ENCODE data around the gene OSBPL10.

DNA sequence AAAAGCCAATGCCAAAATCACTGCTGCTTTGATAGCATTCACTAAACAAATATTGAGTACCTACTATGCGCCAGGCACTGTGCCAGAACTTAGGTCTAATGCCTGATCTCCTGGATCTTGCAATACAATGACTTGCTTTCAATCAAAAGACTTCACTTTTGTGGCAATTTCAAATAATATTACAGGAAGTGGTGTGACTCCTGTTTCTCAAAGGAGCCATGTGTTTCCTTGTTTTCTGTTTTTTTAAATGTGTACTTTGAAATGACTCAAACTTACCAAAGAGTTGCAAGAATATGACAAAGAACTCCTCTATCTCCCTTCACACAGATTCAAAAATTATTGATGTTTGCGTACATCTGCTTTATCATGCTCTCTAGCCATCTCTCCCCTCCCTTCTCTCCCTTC, 18.3 kb downstream of the OSBPL10 start:
- TF ChIP-seq EZH2phosphoT487 (IDR thresholded peaks at IDR 0.05; ENCODE audit: insufficient read depth, low read depth) (no peak), EZH2 (IDR thresholded peaks at IDR 0.05; ENCODE audit: insufficient read depth, poor library complexity, severe bottlenecking) (no peak)

Data from GM23248 (cell line).